Suprapubic skin (tissue), 4 donors: ENCODE measurements around the gene IGSF8. TPM values are rescaled to one million over a fixed set of nuclear protein-coding genes. Genes with fewer than 3 reads are reported as not detected.
A peak's percentile ranks its signal among the peaks of the same experiment; 100 is the strongest.

ENCODE experiments used
- DNase-seq, 2 donors: peaks; one replicate each; pipeline ENCODE4 v3.0.0-alpha.2; 2019; ENCODE audit warnings: low spot score in 2 of 2
- H3K27ac ChIP-seq: fragments of 200-600 bp; sonication (generic); one replicate; pipeline ENCODE4 v1.5.1; 2019
- H3K27me3 ChIP-seq: fragments of 200-600 bp; sonication (generic); one replicate; pipeline ENCODE4 v1.5.1; 2019
- H3K36me3 ChIP-seq: fragments of 200-600 bp; sonication (generic); one replicate; pipeline ENCODE4 v1.5.1; 2019
- H3K4me1 ChIP-seq: fragments of 200-600 bp; sonication (generic); one replicate; pipeline ENCODE4 v1.5.1; 2019
- H3K4me3 ChIP-seq: fragments of 200-600 bp; sonication (generic); one replicate; pipeline ENCODE4 v1.5.1; 2019; ENCODE audit warnings: mild to moderate bottlenecking
- H3K9me3 ChIP-seq: fragments of 200-600 bp; sonication (generic); one replicate; pipeline ENCODE4 v1.5.1; 2019
- EP300 ChIP-seq: sonication (generic); formaldehyde crosslinking; IDR thresholded peaks from one replicate; pipeline ENCODE4 v1.6.1; 2017; ENCODE audit warnings: antibody characterized with exemption
- POLR2A ChIP-seq, 2 donors: fragments of 450-650 bp; IDR thresholded peaks; one replicate each; pipeline ENCODE4 v1.6.1; 2017; ENCODE audit warnings: antibody characterized with exemption in 2 of 2, mild to moderate bottlenecking in 2 of 2, moderate library complexity in 2 of 2
- POLR2AphosphoS5 ChIP-seq, 3 donors: sonication (generic); formaldehyde crosslinking; IDR thresholded peaks; one replicate each; pipeline ENCODE4 v1.6.1; 2017; ENCODE audit warnings: antibody characterized with exemption in 3 of 3
- WGBS: methylation state at CpG from one replicate; pipeline ENCODE4 v1.1.5; 2018; 5-methylcytosine and 5-hydroxymethylcytosine counted together
- total RNA-seq, 4 donors: library from RNA; depleted of rRNA; stranded (reverse); fragments of >200 nt; gene quantifications; one replicate each; pipeline ENCODE4 v1.1.0, GENCODE V29; 2016
- TF ChIP-seq, protein P1 (sequence below), 2 donors: fragments of 200-600 bp in 1 of 2; fragments of 450-650 bp in 1 of 2; sonication (generic) in 1 of 2; IDR thresholded peaks; one replicate each; pipeline ENCODE4 v1.5.1; 2016 to 2019; ENCODE audit warnings: antibody characterized with exemption in 2 of 2, mild to moderate bottlenecking in 1 of 2, moderate library complexity in 1 of 2

IGSF8 gene
- total RNA-seq, 4 donors from 2014 or later: 44.1 to 90.5 (median 50.8) TPM

- no peak for DNase-seq
- Histone ChIP-seq H3K4me3 (peak within 1 kb of the TSS; percentile 51), H3K27me3 (peaks cover 15% of the 10 kb centered on the region), H3K4me1 (peaks cover 14% of the 10 kb centered on the region), H3K36me3 (no peaks in the 10 kb centered on the region), H3K9me3 (no peaks in the 10 kb centered on the region), H3K27ac (no peak within 1 kb of the TSS)
- 15% methylated on average over 28 of the region's 32 CpGs for WGBS
- TF ChIP-seq POLR2A (IDR thresholded peaks at IDR 0.05) (no peak), POLR2AphosphoS5 (IDR thresholded peaks at IDR 0.05) (no peak), EP300 (no peak)
- TF ChIP-seq, protein P1, sequence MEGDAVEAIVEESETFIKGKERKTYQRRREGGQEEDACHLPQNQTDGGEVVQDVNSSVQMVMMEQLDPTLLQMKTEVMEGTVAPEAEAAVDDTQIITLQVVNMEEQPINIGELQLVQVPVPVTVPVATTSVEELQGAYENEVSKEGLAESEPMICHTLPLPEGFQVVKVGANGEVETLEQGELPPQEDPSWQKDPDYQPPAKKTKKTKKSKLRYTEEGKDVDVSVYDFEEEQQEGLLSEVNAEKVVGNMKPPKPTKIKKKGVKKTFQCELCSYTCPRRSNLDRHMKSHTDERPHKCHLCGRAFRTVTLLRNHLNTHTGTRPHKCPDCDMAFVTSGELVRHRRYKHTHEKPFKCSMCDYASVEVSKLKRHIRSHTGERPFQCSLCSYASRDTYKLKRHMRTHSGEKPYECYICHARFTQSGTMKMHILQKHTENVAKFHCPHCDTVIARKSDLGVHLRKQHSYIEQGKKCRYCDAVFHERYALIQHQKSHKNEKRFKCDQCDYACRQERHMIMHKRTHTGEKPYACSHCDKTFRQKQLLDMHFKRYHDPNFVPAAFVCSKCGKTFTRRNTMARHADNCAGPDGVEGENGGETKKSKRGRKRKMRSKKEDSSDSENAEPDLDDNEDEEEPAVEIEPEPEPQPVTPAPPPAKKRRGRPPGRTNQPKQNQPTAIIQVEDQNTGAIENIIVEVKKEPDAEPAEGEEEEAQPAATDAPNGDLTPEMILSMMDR (IDR thresholded peaks at IDR 0.05): no peak
Measured at GRCh38 chr1:160069460-160070231, 28.8 kb downstream of the IGSF8 start, which contains the start of gene KCNJ10. KCNJ10 (minus strand) TSS chr1:160070160; CDS start chr1:160042532, 27,628 bp downstream.

DNA sequence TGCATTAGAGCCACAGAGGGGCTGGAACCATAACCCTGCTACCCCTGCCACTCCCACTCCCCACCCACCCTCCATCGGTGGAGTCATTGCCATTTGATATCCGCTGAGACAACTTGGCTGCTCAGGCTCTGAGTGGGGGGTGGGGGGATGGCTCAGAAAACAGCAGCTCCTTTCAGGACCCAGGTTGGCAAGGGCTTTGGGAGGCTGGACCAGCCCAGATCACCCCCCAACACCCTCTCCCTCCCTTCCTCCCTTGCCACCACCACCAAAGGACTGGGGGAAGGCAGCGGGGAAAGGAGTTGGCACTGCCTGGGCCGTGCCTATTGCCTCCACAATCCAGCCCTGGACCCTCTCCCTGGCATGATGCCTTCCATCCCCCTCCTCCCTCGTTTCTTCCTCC is 30.2 kb downstream of the IGSF8 start:
- no peak for DNase-seq
- H3K27ac ChIP-seq: no peak overlapping the region
- H3K27me3 ChIP-seq: peaks cover 15% of the 10 kb centered on the region
- TF ChIP-seq EP300: no peak
- no peak for TF ChIP-seq POLR2A (IDR thresholded peaks at IDR 0.05)
- TF ChIP-seq, protein P1 (IDR thresholded peaks at IDR 0.05): no peak
- no peak for TF ChIP-seq POLR2AphosphoS5 (IDR thresholded peaks at IDR 0.05)
- H3K4me3 ChIP-seq: no peak overlapping the region
- H3K9me3 ChIP-seq: no peaks in the 10 kb centered on the region
- H3K4me1 ChIP-seq: peaks cover 14% of the 10 kb centered on the region
- no peaks in the 10 kb centered on the region for H3K36me3 ChIP-seq
- WGBS: 80% methylated on average over 5 of the region's 5 CpGs

DNA sequence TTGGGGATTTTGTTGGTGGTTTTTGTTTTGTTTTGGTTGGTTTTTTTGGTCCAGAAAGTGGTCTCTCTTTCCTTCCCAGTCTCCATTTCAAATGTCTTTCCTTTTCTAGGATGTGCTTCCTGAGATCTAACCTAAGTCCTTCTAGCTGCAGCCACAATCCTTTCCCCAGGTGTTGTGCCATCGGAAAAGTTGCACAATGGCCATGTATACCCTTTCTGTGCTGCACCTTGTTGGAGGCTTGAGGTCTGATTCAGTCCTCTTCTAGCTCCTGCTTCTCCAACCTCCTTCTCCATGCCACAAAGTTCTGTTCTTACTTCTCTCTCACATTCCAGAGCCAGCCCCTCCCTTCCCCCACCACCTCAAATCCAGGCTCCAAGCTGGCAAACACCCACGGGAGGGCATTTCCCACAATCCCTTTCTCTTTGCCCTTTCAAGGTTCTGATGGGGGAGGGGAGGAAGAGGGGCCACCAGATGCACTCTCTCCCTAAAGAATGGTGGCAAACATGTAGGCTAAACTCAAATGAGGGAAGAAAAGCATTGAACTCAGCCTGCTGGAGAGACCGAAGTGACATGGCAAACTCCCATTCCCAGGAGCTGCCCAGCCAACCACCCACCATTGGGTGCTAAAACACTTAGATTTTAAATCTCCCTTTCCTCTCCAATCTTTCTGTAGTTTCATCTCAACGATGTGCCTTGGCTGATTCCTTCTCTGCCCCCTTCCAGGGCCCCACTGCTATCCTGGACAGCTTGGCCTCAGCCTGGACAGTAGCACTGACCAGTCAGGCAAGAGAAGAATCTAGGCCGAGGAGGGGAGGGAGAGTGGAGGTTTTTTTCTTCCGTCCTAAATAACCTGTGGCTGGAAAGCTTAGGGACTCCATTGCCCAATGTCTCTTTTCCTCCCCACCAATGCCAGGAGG is 31.3 kb downstream of the IGSF8 start:
- Histone ChIP-seq H3K27ac (no peak overlapping the region), H3K27me3 (peaks cover 18% of the 10 kb centered on the region), H3K9me3 (no peaks in the 10 kb centered on the region), H3K36me3 (no peaks in the 10 kb centered on the region), H3K4me3 (no peak overlapping the region), H3K4me1 (peaks cover 14% of the 10 kb centered on the region)
- no peak for DNase-seq
- TF ChIP-seq POLR2AphosphoS5 (IDR thresholded peaks at IDR 0.05) (no peak), POLR2A (IDR thresholded peaks at IDR 0.05) (no peak), EP300 (no peak)
- TF ChIP-seq, protein P1 (IDR thresholded peaks at IDR 0.05): no peak
- WGBS: 64% methylated on average over 6 of the region's 6 CpGs

- H3K36me3 ChIP-seq: no peaks in the 10 kb centered on the region
- H3K4me1 ChIP-seq: peaks cover 3% of the 10 kb centered on the region
- H3K27ac ChIP-seq: no peak overlapping the region
- H3K4me3 ChIP-seq: no peak overlapping the region
- no peak for DNase-seq
- WGBS: 78% methylated on average over 3 of the region's 3 CpGs
- peaks cover 14% of the 10 kb centered on the region for H3K27me3 ChIP-seq
- TF ChIP-seq POLR2A (IDR thresholded peaks at IDR 0.05): no peak
- TF ChIP-seq EP300: no peak
- TF ChIP-seq POLR2AphosphoS5 (IDR thresholded peaks at IDR 0.05): no peak
- TF ChIP-seq, protein P1 (IDR thresholded peaks at IDR 0.05): no peak
- no peaks in the 10 kb centered on the region for H3K9me3 ChIP-seq
Measured at GRCh38 chr1:160064746-160065145, 33.7 kb downstream of the IGSF8 start.

GRCh38 chr1:160064164-160064563 is 34.3 kb downstream of the IGSF8 start:
- H3K27ac ChIP-seq: no peak overlapping the region
- no peaks in the 10 kb centered on the region for H3K9me3 ChIP-seq
- 83% methylated on average over 3 of the region's 3 CpGs for WGBS
- peaks cover 13% of the 10 kb centered on the region for H3K27me3 ChIP-seq
- no peak for DNase-seq
- TF ChIP-seq, protein P1 (IDR thresholded peaks at IDR 0.05): no peak
- TF ChIP-seq POLR2AphosphoS5 (IDR thresholded peaks at IDR 0.05) (no peak), EP300 (no peak), POLR2A (IDR thresholded peaks at IDR 0.05) (no peak)
- H3K36me3 ChIP-seq: no peaks in the 10 kb centered on the region
- no peak overlapping the region for H3K4me3 ChIP-seq
- peaks cover 3% of the 10 kb centered on the region for H3K4me1 ChIP-seq
